GM19395 (cell line): ENCODE data around the gene BBOX1.

Source experiments
- ATAC-seq: cut with Tn5 transposase; IDR thresholded peaks from one replicate; pipeline ENCODE4 v1.9.1; 2021; ENCODE audit warnings: mild to moderate bottlenecking, moderate library complexity; ENCODE audit not compliant: unreplicated experiment

BBOX1 gene

DNA sequence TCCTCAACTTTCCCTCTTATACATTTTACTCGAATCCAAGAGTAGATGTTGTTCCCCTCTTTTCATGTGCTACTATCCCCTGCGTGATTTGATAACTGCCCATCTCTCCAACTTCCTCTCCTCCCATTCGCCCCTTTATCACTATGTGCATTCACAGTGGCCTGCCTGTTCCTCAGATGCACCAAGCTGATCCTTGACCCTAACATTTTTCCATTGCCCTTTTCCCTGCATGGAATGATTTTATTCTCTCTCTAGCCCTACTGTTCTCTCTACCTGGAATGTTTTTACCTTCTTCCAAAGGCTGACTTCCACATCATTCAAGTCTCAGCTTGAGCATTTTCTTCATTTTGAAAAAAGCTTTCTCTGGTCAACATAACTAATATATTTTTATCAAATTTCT is 15.8 kb upstream of the BBOX1 start:
- no peak for ATAC-seq

DNA sequence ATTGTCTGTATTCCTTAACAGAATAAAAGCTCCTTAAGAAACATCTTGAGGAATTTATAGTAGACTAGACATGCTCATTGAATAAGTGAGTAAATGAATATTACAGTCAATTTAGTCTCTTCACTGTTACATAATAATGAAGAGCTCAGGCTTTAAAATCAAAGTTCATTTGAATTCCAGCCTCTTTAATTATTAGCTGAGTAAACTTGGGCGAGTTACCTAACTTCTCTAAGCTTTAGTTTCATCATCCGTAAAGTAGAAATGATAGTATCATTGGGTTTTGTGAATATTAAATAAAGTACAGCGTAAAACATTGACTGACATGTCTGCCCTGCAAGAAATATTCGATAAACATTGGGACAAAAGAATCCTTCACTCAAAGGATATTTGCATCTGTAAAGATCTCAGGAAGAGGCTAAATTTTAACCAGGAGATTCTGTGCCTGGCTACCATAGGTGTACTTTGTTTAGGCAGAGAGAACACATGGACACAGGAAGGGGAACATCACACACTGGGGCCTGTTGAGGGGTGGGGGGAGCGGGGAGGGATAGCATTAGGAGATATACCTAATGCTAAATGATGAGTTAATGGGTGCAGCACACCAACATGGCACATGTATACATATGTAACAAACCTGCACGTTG is 15.2 kb upstream of the BBOX1 start:
- ATAC-seq = no peak

DNA sequence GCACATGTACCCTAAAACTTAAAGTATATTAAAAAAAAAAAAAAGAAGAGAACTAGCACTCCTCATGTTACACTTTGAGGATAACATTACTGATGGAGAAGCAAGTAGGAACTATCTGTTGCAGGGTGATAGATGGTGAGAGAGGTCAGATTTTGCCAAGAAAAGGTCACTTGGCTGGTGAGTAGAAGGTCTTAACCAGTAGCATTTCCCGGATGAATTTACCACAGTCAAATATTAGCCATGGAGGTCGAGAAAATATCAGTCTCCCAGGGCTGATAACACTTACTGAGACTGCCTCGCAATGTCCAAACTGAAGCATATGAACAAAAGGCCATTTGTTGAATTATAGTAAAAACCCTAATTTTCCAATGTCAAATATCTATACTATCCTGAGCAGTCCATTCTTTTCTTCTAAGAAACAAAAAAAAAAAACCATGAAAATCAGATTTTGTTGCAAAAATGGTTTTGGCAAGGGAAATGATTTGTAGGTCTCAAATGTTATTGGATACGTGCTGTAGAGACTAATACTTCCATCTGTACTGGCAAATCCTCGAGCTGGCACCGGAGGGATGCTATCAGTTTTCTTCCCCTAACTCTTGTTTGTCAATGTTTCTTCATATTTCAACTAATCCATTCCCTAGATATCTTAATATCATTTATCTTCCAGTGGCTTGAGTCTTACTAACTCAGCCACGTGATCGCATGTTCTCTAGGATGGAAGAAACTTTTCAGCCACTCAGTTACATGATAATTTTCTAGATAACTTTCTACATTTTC is 14.5 kb upstream of the BBOX1 start:
- ATAC-seq = no peak

DNA sequence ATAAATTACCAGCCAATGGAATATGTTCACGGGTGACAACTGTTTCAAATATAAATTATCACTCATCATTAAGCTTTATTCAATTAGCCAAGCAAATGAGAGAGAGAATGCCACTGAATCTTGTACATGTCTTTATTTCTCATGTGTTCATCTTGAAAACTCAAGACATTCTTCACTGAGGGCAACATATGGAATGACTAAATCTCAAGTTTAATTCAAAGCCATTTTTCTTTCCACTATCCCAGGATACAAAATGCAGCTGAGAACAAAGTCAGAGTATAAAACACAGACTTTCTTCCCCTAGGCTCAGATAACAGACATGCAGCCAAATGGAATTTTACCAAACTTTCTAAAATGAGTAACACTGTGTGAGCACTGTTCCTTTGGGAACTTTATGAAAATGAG is 12.1 kb upstream of the BBOX1 start:
- no peak for ATAC-seq

DNA sequence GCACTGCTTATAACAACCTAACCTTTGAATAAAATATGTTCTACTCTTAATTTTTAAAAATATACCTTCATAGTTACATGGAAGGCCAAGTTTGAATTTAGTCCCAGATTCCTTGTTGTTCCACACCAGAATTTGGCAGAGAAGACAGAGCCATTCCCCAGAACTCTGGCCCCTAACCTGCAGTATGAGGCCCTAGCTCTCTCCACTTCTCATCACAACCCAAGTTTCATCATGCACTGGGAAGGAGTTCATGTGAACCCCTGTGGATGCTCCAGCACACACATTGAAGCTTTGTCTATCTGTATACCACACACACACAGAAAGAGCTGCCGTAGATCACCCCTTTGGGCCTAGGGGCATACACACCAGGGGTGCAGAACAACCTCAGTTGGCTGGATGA is 10.6 kb upstream of the BBOX1 start:
- ATAC-seq = no peak

DNA sequence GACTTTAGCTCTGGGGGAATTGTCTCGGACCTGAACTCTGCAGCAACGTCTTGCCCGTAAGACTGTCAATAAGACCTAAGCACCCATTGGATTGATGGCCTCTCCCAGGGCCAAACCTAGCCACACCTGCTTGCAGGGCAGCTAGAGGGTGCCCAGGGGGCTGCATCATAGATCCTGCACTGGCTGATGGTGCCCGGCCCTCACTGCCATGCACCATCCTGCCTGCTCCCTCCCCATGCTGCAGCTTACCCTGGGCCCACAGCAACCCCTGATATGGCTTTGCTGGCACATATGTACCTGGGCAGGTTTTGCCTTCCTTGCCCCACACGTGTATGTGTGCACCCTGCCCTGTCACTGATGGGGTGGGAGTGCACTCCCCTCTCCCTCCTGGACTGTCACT is 8.9 kb upstream of the BBOX1 start:
- no peak for ATAC-seq

DNA sequence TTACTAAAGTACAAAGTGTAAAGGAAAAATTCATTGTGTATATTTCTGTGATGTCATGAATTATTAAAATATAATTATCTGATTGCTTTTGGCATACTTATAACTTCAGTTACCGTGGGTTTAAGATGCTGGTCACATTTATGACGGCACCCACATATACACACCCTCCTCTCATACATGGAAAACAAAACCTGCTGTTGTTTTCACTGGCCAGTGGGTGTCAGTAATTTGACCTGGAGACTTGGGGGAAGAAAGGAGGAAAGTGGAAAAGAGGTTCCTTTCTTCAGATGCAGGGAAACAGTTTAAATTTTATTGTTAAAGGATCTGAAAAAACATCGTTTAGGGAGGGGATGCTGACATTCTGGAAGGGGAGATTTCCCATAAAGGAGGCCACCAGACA is 742 bp upstream of the BBOX1 start:
- ATAC-seq = no peak

DNA sequence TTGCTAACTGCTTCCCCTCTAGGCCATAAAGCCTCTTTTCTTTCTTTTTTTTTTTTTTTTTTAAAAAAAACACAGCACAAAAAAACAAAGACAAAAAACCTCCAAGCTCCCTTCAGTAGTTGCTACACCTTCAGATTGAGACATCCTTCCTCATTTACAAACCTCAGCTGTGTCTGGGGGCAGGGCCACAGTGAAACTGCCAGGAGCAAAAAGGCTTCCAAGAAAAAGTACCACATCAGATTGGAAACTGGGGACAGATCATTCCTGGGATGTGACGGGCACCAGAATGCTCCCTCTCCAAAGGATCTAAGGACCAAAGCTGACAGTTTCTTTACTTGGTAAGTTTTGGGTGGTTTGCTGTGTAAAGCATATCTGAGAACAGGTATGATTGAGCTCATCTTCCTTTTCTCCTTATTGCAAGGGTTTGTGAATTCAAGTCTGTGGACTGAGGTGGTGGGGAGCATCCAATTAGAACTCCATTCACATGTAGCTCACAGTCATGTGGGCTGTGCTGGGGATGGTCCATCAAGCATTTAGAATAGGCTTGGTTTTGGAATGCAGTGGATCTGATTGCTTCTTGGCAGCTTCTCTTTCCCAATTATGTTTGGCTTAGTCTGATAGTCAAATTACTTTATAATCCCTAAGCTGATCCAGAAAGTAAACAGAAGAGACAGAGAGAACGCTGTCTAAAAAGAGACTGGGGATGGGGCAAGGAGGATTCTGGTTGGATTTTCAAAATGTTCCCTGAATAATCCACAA is 705 bp downstream of the BBOX1 start:
- no peak for ATAC-seq

DNA sequence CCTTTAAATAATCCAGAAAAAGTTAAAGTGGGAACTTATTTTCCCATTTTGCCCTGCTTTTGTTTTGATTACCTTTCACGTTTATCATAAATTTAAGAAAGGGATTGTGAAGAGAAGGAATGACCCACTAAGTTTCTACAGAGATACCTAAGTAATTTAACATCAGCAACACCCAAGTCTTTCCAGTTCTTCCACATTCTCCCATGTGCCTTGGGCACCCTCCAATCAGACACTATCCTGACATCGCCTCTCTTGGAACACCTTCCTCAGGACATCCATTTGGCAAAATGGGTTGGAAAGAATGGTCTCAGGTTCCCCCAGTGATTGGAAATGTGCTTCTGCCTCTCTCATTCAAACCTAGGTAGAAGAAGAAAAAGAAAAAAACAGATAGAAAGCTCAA is 6.3 kb downstream of the BBOX1 start:
- no peak for ATAC-seq

DNA sequence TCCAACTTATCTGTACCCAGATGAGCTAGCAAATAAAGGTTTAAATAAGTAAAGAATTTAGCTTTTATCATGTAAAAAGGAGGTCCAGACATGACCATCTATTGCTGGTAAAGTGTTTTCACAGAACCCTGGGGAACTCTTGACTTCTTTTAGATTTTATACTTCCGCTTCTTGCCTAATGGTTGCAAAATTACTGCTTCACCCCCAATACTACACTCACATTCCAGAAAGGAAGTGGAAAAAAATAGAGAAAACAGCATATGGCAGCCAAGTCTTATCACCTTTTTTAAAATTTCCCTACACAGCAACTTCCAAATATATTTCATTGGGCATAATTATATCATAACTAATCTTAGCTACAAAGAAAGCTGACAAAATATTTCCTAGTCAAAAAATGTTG is 12.1 kb downstream of the BBOX1 start:
- no peak for ATAC-seq

DNA sequence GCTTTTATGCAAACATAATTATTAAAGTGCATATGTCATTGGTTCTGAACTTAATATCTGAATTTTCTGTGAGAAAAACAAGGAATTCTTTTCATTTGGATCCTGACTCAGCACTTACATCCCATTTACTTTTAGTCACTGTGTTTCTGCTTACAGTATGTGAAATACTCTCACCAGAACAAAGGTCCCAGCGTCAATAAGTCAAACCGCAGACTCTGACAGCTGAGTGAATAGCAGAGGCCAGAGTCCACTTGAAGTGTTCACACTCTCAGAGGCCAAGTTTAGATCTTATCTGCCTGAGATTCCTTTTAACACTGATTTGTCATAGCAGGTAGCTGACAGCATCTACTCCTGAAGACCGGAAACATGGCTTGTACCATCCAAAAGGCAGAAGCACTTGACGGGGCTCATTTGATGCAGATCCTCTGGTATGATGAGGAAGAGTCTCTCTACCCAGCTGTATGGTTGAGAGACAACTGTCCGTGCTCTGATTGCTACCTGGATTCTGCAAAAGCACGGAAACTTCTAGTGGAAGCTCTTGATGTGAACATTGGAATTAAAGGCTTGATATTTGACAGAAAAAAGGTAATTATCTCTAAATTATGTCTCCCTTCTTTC is 14.6 kb downstream of the BBOX1 start:
- no peak for ATAC-seq

DNA sequence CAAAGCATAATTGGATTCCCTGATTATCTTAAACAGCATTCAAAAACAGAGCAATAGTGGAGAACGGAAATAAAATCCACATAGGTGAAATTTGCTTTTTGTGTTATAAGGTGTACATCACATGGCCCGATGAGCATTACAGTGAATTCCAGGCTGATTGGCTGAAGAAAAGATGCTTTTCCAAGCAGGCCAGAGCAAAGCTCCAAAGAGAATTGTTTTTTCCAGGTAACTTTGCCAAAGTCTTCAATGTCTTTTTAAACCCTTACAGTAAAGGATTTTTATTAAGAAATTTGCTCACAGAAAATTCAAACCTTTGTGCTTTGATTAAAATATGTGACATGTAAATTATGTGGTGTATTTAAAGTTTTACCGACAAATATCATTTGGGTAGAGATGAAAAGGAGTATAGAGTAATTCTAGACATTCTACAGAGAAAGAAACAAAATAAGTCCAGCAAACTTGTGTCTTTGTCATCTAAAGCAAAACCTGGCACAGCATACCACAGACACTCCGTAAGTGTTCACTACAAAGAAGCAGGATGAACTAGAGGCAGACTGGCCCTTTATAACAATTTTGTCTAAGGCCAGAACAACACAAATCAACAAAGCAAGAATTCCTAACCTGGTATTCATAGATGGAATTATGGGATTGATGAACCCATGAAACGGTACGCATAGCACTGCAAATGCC is 16.6 kb downstream of the BBOX1 start:
- ATAC-seq = no peak

DNA sequence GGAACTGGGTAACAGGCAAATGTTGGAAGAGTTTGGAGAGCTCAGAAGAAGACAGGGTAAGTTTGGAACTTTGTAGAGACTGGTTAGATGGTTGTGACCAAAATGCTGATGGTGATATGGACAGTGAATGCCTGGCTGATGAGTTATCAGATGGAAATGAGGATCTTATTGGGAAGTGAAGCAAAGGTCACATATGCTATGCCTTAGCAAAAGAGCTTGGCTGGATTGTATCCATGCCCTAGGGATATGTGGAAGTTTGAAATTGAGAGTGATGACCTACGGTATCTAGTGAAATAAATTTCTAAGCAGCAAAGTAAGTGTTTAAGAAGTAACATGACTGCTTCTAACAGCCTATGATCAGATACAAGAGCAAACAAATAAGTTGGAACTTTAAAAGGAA is 17.8 kb downstream of the BBOX1 start:
- ATAC-seq = no peak

DNA sequence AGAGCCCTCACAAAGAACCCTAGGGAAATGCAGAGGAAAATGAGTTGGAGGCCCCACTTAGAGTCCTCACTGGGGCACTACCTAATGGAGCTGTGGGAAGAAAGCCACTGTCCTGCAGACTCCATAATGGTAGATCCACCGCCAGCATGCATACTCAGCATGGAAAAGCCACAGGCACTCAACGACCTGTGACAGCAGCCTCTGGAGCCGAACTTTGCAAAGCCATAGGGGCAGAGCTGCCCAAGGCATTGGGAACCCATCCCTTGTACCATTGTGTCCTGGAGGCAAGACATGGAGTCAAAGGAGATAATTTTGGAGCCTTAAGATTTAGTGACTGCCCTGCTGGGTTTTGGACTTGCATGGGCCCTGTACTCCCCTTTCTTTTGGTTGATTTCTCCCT is 18.8 kb downstream of the BBOX1 start:
- no peak for ATAC-seq

DNA sequence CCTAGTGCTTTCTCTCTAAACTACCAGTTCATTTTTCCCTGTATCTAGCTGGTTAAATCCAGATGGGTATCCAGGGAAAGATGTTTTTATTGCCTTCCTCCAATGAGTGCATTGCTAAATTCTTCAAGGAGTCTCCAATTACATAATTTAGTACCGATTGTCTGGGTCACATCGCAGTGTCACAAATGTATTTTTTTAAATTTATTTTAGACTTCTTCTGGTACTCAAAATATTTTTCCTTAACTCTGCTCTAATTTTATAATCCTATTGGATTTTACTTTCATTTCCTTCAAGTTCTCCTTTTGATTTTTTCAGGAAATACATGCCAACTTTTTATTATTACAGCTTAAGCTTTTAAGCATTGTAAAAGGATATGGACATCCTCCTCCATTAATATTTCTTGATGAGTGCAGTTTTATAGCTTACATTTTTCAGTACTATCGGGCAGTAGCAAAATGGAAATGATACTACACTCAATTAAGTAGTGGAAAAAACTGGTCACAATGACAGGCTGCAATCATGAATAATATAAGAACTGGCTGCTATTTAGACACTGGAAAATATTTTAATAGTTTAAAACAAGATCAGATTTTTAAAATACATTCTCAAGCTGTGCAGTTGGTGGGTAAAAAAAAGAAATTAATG is 20.3 kb downstream of the BBOX1 start:
- ATAC-seq = no peak

DNA sequence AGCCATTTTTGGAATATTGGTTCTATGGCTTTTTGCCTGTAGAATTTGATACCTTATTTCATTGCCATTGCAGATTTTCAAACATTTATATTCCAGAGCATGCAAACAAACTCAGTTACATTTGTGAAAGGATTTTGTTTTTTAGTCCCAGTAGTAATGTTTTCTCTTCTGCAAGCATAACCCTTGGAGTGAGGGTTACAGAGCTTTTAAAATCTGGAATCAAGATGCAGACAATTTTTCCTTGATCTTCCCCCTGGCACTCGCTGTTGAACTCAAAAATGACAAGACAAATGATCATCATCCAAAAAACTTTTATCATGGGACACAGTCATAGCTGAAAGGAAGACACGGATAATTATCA is 20.8 kb downstream of the BBOX1 start:
- ATAC-seq = no peak

DNA sequence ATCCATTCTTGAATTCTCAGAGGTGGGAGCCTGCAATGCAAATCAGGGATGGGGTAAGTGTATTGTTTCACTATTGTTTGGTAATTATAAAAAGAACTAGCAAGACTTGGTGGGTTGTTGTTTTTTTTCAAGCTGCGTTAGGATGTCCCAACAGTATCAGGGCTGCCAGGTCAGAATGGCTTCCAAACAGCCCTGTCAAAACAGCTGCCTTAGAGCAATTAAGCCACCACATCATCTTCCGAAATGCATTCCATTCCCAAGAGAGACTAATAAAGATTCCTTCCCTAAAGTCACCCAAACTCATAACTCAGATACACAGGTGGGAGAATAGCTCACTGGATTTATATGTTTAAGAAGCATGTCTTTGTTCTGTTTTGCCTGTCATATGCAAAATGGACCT is 23.5 kb downstream of the BBOX1 start:
- no peak for ATAC-seq

DNA sequence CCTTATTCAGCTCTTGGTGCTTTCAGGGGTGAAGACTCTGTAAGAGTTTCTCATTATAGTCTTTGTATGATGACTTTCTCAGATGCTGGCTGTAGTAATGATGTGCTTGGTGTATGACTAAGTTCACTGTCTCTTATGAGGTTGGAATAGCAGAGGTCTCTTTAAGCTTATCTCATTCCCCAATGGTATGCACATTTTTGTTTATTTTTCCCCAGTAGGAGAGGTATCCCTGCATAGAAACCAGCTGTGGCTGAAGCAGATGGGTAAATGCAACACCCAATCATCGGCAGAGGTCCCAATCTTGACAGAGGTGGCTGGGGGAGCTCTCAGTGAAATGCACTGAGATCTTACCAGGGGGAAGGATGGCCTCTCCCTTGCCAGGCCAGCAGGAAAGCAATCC is 34.6 kb downstream of the BBOX1 start:
- no peak for ATAC-seq

DNA sequence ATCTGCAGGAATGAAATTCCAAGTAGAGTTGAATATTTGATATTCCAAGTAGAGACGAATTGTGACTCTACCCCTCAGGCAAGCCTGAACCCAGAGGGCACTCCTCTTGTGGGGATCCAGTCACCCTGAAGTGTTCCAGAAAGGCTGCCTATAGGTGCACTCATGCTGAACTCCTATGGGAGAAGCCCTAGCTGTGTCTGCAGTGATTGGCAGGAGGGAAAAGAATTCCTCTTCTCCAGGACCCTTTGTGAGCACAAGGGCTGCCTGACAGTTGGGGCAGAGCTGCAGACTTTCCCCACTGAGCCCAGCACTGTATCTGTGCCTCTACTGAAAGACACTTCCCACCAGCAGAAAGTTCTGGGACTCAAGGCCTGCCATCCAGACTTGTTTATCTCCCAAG is 35.0 kb downstream of the BBOX1 start:
- no peak for ATAC-seq

DNA sequence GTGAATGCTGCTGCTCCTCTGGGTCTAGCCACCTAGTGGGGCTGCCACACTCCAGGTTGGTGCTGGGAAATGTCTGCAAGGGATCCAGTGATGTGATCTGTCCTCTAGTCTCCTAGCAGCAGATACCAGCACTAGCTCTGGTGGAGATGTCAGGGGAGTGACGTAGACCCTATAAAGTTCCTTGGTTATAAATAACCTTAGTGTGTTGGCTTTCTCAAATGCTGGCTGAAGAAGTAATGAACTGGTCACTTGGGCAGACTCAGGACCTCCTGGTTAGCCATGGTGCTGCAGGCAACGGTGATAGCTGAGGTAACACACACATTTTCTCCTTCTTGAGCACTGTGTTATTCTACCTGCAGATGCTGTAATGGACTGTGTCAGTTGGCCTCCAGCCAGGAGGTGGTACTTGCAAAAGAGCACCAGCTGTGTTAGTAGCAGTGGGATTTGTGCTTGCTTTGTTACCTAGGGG is 35.5 kb downstream of the BBOX1 start:
- ATAC-seq = no peak

DNA sequence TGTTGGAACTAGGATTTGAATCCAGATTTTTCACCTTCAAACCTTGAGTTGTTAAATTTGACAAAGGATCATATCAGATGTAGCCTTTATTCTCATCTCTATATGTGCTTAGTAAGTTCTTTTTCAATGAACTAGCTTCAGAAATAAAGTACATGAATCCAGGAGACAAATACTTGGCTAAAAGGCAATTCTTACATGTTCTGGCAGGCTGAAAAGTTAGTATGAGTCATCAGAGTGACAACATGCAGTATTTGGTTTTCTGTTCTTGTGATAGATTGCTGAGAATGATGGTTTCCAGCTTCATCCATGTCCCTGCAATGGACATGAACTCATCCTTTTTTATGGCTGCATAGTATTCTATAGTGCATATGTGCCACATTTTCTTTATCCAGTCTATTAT is 40.4 kb downstream of the BBOX1 start:
- ATAC-seq = no peak
